SK-N-SH treated with all-trans-retinoic acid at 6 μM for 48 hours (cell line): ENCODE results near the gene MST1.

Experiments
- ATAC-seq: fragments of 200-7000 bp; cut with Tn5 transposase; 3 replicates; pipeline ENCODE4 v1.9.1; 2020; ENCODE audit warnings: mild to moderate bottlenecking, moderate library complexity
- ARNTL ChIP-seq: fragments of 450-650 bp; formaldehyde crosslinking; IDR thresholded peaks from 2 replicates; pipeline ENCODE4 v1.5.0; 2020; ENCODE audit warnings: low read depth, mild to moderate bottlenecking, moderate library complexity, borderline replicate concordance
- BACH2 ChIP-seq: fragments of 250-450 bp; sonication (Bioruptor Pico); IDR thresholded peaks from 2 replicates; pipeline ENCODE4 v1.9.0; 2021; ENCODE audit warnings: mild to moderate bottlenecking, borderline replicate concordance
- CSDC2 ChIP-seq: fragments of 250-450 bp; sonication (Bioruptor Pico); IDR thresholded peaks from 2 replicates; pipeline ENCODE4 v1.5.0; 2020; ENCODE audit warnings: mild to moderate bottlenecking, moderate library complexity
- ESRRG ChIP-seq: fragments of 250-450 bp; sonication (Bioruptor Pico); IDR thresholded peaks from 2 replicates; pipeline ENCODE4 v1.6.1; 2021; ENCODE audit warnings: mild to moderate bottlenecking
- OSR1 ChIP-seq: fragments of 250-450 bp; sonication (Bioruptor Pico); IDR thresholded peaks from 2 replicates; pipeline ENCODE4 v1.8.0; 2022; ENCODE audit warnings: moderate library complexity, mild to moderate bottlenecking, inconsistent platforms
- PPARA ChIP-seq: fragments of 250-450 bp; sonication (Bioruptor Pico); IDR thresholded peaks from 2 replicates; pipeline ENCODE4 v1.5.0; 2020; ENCODE audit warnings: mild to moderate bottlenecking, borderline replicate concordance
- RARB ChIP-seq: fragments of 250-450 bp; sonication (Bioruptor Pico); IDR thresholded peaks from 2 replicates; pipeline ENCODE4 v1.8.0; 2021; ENCODE audit warnings: mild to moderate bottlenecking, moderate library complexity
- TOX ChIP-seq: fragments of 250-450 bp; sonication (Bioruptor Pico); IDR thresholded peaks from 2 replicates; pipeline ENCODE4 v1.8.0; 2021; ENCODE audit warnings: mild to moderate bottlenecking, moderate library complexity, borderline replicate concordance
- ZC3H10 ChIP-seq: fragments of 250-450 bp; sonication (Bioruptor Pico); IDR thresholded peaks from 2 replicates; pipeline ENCODE4 v1.5.1; 2021; ENCODE audit warnings: mild to moderate bottlenecking, moderate library complexity
- ZFP3 ChIP-seq: fragments of 250-450 bp; sonication (Bioruptor Pico); IDR thresholded peaks from 2 replicates; pipeline ENCODE4 v1.5.0; 2020; ENCODE audit warnings: mild to moderate bottlenecking, moderate library complexity
- ZFP30 ChIP-seq: fragments of 450-650 bp; formaldehyde crosslinking; IDR thresholded peaks from 2 replicates; pipeline ENCODE4 v1.5.0; 2022; ENCODE audit warnings: mild to moderate bottlenecking, moderate library complexity
- ZNF565 ChIP-seq: fragments of 450-650 bp; formaldehyde crosslinking; conservative IDR thresholded peaks from 2 replicates; pipeline ENCODE4 v1.5.0; 2020; ENCODE audit warnings: low read depth, mild to moderate bottlenecking, moderate library complexity
- ZNF70 ChIP-seq: fragments of 450-650 bp; formaldehyde crosslinking; IDR thresholded peaks from 2 replicates; pipeline ENCODE4 v1.5.0; 2020; ENCODE audit warnings: mild to moderate bottlenecking, moderate library complexity
- TF ChIP-seq, protein P1 (sequence below): fragments of 250-450 bp; sonication (Bioruptor Pico); IDR thresholded peaks from 2 replicates; pipeline ENCODE4 v1.8.0; 2021; ENCODE audit warnings: low read depth, mild to moderate bottlenecking, moderate library complexity, borderline replicate concordance
- TF ChIP-seq, protein P2 (sequence below): fragments of 250-450 bp; sonication (Bioruptor Pico); IDR thresholded peaks from 2 replicates; pipeline ENCODE4 v1.5.1; 2021; ENCODE audit warnings: mild to moderate bottlenecking, moderate library complexity
- TF ChIP-seq, protein P3 (sequence below): fragments of 250-450 bp; sonication (Bioruptor Pico); IDR thresholded peaks from 2 replicates; pipeline ENCODE4 v1.5.0; 2020; ENCODE audit warnings: mild to moderate bottlenecking, moderate library complexity
- TF ChIP-seq, protein P4 (sequence below): fragments of 250-450 bp; sonication (Bioruptor Pico); IDR thresholded peaks from 2 replicates; pipeline ENCODE4 v1.5.1; 2020; ENCODE audit warnings: low read depth, mild to moderate bottlenecking, moderate library complexity
- TF ChIP-seq, protein P5 (sequence below): fragments of 250-450 bp; sonication (Bioruptor Pico); IDR thresholded peaks from 2 replicates; pipeline ENCODE4 v1.8.0; 2020; ENCODE audit warnings: mild to moderate bottlenecking, moderate library complexity, borderline replicate concordance

Gene MST1

DNA sequence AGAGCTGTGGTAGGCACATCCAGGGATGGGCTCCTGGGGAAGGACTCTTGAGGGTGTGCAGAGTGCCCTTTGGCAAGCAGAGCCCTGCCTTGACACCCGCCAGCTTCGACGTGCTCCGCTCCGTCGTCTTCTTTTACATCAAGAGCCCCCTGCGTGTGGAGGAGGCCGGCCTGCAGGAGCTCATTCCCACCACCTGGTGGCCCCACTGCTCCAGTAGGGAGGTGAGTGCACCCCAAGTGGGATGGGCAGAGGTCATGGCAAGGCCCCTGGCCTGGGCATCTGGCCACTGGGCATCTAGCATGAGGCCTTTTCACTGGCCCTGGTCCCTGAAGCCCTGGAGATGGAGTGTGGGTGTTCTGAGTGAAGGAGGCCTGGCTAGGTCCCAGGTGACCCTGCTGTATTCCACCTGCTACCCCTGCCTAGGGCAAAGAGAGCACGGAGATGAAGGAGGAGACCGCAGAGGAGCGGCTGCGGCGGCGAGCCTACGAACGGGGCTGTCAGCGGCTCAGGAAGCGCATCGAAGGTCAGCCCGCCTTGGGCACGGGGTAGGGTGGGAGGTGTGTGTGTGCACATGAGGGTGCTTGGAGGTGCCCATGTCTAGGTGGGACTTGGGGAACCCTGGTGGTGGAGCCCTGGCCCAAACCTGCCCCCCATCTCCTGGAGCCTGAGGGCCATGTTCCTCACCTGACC lies 12.3 kb upstream of the MST1 start:
- peak; percentile 47 for ATAC-seq
- TF ChIP-seq OSR1 (CRISPR knock-in tag), result no peak
- no peak for TF ChIP-seq RARB (CRISPR knock-in tag)
- TF ChIP-seq, protein P1, sequence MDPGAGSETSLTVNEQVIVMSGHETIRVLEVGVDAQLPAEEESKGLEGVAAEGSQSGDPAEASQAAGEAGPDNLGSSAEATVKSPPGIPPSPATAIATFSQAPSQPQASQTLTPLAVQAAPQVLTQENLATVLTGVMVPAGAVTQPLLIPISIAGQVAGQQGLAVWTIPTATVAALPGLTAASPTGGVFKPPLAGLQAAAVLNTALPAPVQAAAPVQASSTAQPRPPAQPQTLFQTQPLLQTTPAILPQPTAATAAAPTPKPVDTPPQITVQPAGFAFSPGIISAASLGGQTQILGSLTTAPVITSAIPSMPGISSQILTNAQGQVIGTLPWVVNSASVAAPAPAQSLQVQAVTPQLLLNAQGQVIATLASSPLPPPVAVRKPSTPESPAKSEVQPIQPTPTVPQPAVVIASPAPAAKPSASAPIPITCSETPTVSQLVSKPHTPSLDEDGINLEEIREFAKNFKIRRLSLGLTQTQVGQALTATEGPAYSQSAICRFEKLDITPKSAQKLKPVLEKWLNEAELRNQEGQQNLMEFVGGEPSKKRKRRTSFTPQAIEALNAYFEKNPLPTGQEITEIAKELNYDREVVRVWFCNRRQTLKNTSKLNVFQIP, result no peak
- TF ChIP-seq ZFP3, result no peak
- TF ChIP-seq ZC3H10 (CRISPR knock-in tag), result no peak
- TF ChIP-seq, all 23 proteins: peak for 0

DNA sequence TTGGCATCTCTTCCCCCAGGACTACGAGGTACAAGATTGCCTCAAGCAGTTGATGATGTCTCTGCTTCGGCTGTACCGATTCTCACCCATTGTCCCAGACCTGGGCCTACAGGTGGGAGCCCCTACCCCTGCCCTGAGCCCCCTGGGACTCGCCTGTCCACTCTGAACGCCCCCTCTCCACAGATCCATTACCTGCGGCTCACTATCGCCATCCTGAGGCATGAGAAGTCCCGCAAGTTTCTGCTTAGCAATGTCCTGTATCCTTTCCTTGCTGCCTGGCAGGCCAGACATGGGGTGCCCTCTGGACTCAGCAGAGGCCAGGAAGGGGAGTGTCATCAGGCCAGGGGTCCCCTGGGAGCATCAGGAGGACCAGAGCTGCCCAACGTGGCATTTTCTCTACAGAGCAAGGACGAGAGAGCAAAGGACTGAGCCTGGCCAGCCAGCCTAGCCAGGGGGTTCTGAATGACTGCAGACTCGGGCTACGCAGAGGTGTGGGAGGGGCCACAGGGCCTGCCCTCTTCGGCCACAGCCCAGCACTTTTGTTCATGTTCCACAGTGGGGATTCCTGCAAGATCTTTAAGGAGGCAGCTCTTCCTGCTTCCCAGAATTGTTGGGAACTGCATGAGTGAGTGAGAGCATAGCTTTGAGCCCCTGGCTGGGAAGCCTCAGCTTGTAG lies 11.3 kb upstream of the MST1 start:
- ATAC-seq, result no peak
- TF ChIP-seq, protein P2, sequence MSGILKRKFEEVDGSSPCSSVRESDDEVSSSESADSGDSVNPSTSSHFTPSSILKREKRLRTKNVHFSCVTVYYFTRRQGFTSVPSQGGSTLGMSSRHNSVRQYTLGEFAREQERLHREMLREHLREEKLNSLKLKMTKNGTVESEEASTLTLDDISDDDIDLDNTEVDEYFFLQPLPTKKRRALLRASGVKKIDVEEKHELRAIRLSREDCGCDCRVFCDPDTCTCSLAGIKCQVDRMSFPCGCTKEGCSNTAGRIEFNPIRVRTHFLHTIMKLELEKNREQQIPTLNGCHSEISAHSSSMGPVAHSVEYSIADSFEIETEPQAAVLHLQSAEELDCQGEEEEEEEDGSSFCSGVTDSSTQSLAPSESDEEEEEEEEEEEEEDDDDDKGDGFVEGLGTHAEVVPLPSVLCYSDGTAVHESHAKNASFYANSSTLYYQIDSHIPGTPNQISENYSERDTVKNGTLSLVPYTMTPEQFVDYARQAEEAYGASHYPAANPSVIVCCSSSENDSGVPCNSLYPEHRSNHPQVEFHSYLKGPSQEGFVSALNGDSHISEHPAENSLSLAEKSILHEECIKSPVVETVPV (CRISPR knock-in tag), result no peak
- TF ChIP-seq ZNF565 (CRISPR knock-in tag), result no peak
- TF ChIP-seq, protein P3, sequence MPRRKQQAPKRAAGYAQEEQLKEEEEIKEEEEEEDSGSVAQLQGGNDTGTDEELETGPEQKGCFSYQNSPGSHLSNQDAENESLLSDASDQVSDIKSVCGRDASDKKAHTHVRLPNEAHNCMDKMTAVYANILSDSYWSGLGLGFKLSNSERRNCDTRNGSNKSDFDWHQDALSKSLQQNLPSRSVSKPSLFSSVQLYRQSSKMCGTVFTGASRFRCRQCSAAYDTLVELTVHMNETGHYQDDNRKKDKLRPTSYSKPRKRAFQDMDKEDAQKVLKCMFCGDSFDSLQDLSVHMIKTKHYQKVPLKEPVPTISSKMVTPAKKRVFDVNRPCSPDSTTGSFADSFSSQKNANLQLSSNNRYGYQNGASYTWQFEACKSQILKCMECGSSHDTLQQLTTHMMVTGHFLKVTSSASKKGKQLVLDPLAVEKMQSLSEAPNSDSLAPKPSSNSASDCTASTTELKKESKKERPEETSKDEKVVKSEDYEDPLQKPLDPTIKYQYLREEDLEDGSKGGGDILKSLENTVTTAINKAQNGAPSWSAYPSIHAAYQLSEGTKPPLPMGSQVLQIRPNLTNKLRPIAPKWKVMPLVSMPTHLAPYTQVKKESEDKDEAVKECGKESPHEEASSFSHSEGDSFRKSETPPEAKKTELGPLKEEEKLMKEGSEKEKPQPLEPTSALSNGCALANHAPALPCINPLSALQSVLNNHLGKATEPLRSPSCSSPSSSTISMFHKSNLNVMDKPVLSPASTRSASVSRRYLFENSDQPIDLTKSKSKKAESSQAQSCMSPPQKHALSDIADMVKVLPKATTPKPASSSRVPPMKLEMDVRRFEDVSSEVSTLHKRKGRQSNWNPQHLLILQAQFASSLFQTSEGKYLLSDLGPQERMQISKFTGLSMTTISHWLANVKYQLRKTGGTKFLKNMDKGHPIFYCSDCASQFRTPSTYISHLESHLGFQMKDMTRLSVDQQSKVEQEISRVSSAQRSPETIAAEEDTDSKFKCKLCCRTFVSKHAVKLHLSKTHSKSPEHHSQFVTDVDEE (CRISPR knock-in tag), result no peak
- TF ChIP-seq RARB (CRISPR knock-in tag), result no peak
- TF ChIP-seq OSR1 (CRISPR knock-in tag), result no peak
- no peak for TF ChIP-seq ZFP30 (CRISPR knock-in tag)
- TF ChIP-seq, protein P4, sequence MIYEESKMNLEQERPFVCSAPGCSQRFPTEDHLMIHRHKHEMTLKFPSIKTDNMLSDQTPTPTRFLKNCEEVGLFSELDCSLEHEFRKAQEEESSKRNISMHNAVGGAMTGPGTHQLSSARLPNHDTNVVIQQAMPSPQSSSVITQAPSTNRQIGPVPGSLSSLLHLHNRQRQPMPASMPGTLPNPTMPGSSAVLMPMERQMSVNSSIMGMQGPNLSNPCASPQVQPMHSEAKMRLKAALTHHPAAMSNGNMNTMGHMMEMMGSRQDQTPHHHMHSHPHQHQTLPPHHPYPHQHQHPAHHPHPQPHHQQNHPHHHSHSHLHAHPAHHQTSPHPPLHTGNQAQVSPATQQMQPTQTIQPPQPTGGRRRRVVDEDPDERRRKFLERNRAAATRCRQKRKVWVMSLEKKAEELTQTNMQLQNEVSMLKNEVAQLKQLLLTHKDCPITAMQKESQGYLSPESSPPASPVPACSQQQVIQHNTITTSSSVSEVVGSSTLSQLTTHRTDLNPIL (CRISPR knock-in tag), result no peak
- TF ChIP-seq ZNF70, result no peak
- TF ChIP-seq, protein P5, sequence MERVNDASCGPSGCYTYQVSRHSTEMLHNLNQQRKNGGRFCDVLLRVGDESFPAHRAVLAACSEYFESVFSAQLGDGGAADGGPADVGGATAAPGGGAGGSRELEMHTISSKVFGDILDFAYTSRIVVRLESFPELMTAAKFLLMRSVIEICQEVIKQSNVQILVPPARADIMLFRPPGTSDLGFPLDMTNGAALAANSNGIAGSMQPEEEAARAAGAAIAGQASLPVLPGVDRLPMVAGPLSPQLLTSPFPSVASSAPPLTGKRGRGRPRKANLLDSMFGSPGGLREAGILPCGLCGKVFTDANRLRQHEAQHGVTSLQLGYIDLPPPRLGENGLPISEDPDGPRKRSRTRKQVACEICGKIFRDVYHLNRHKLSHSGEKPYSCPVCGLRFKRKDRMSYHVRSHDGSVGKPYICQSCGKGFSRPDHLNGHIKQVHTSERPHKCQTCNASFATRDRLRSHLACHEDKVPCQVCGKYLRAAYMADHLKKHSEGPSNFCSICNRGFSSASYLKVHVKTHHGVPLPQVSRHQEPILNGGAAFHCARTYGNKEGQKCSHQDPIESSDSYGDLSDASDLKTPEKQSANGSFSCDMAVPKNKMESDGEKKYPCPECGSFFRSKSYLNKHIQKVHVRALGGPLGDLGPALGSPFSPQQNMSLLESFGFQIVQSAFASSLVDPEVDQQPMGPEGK (CRISPR knock-in tag), result no peak
- no peak for TF ChIP-seq TOX (CRISPR knock-in tag)
- no peak for TF ChIP-seq CSDC2 (CRISPR knock-in tag)
- no peak for TF ChIP-seq ARNTL (CRISPR knock-in tag)
- TF ChIP-seq ZC3H10 (CRISPR knock-in tag), result no peak
- no peak for TF ChIP-seq ZFP3
- TF ChIP-seq, protein P1, result no peak
- TF ChIP-seq ESRRG, result no peak
- TF ChIP-seq PPARA (CRISPR knock-in tag), result no peak
- no peak for TF ChIP-seq BACH2 (CRISPR knock-in tag)
- TF ChIP-seq, all 23 proteins: peak for 0
